Endothelial cell (in vitro differentiated cells): ENCODE results near the gene IGF2BP1. TPM values are rescaled to one million over a fixed set of nuclear protein-coding genes. Genes with fewer than 3 reads are reported as not detected.

Experiments
- DNase-seq: peaks from one replicate; pipeline ENCODE4 v3.0.0; 2021; ENCODE audit warnings: low spot score
- H3K27ac Mint-ChIP-seq: one replicate; pipeline ENCODE4 v1.8.0; 2021; ENCODE audit warnings: mixed read lengths, inconsistent platforms; ENCODE audit not compliant: unreplicated experiment
- H3K27me3 Mint-ChIP-seq: one replicate; pipeline ENCODE4 v1.8.0; 2021; ENCODE audit warnings: mild to moderate bottlenecking, moderate library complexity, mixed read lengths, inconsistent platforms; ENCODE audit not compliant: unreplicated experiment
- H3K36me3 Mint-ChIP-seq: one replicate; pipeline ENCODE4 v1.8.0; 2021; ENCODE audit warnings: mild to moderate bottlenecking, low read depth, mixed read lengths, inconsistent platforms; ENCODE audit not compliant: unreplicated experiment
- H3K4me1 Mint-ChIP-seq: one replicate; pipeline ENCODE4 v1.8.0; 2021; ENCODE audit warnings: mild to moderate bottlenecking, mixed read lengths, inconsistent platforms; ENCODE audit not compliant: unreplicated experiment
- H3K4me3 Mint-ChIP-seq: one replicate; pipeline ENCODE4 v1.8.0; 2021; ENCODE audit warnings: mild to moderate bottlenecking, mixed read lengths, inconsistent platforms; ENCODE audit not compliant: unreplicated experiment
- H3K9me3 Mint-ChIP-seq: one replicate; pipeline ENCODE4 v1.8.0; 2021; ENCODE audit warnings: mixed read lengths, inconsistent platforms; ENCODE audit not compliant: unreplicated experiment
- CTCF ChIP-seq: fragments of 200-600 bp; sonication (generic); IDR thresholded peaks from one replicate; pipeline ENCODE4 v1.5.0; 2021; ENCODE audit warnings: antibody characterized with exemption; ENCODE audit not compliant: unreplicated experiment
- total RNA-seq: library from RNA; stranded (reverse); fragmentation: NEBNext Ultra II Directional; extraction: Animal tissue kit (Norgen Biotek cat#: 25700); gene quantifications from one replicate; pipeline ENCODE4 v1.2.1, GENCODE V29; 2021; ENCODE audit not compliant: unreplicated experiment

The IGF2BP1 gene
- total RNA-seq, 1 donor from 2014 or later, result 298 TPM

GRCh38 chr17:49054342-49055092, 57.3 kb downstream of the IGF2BP1 start:
- peaks cover 16% of the 10 kb centered on the region for H3K36me3 Mint-ChIP-seq
- peak overlapping the region; percentile 9 for H3K27ac Mint-ChIP-seq
- peaks cover 22% of the 10 kb centered on the region for H3K4me1 Mint-ChIP-seq
- H3K4me3 Mint-ChIP-seq, result no peak overlapping the region
- peaks cover 6% of the 10 kb centered on the region for H3K27me3 Mint-ChIP-seq
- TF ChIP-seq CTCF, result no peak
- H3K9me3 Mint-ChIP-seq, result no peaks in the 10 kb centered on the region
- no peak for DNase-seq

- Mint-ChIP-seq H3K4me3 (no peak overlapping the region), H3K9me3 (no peaks in the 10 kb centered on the region), H3K27ac (no peak overlapping the region), H3K4me1 (peaks cover 22% of the 10 kb centered on the region), H3K36me3 (peaks cover 14% of the 10 kb centered on the region), H3K27me3 (peaks cover 9% of the 10 kb centered on the region)
- DNase-seq, result no peak
- no peak for TF ChIP-seq CTCF
Measured at GRCh38 chr17:49055181-49055927, 58.2 kb downstream of the IGF2BP1 start.

GRCh38 chr17:49061524-49061943, 64.3 kb downstream of the IGF2BP1 start:
- H3K4me1 Mint-ChIP-seq, result no peaks in the 10 kb centered on the region
- H3K27me3 Mint-ChIP-seq, result peaks cover 3% of the 10 kb centered on the region
- no peak overlapping the region for H3K4me3 Mint-ChIP-seq
- peaks cover 7% of the 10 kb centered on the region for H3K36me3 Mint-ChIP-seq
- no peak for TF ChIP-seq CTCF
- no peak overlapping the region for H3K27ac Mint-ChIP-seq
- H3K9me3 Mint-ChIP-seq, result no peaks in the 10 kb centered on the region
- DNase-seq, result no peak

DNA sequence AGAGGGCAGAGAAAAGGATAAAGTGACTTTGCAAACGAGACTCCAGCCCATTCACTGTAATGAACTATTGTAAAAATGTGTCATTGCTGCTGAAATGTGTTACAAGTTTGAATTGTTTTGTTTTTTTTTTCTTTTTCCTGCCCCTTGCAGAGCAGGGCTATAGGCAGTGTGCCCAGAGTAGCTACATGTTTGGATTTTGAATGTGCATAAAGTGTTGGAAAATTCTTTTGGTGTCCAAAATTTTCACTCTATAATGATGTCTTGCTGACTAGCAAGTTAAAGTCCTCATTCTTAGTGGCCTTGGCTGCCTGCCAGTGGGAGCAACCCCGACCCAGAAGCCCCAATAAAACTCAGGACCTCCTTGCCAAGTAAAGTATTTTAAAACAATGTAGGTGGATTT, 66.5 kb downstream of the IGF2BP1 start:
- Mint-ChIP-seq H3K4me1 (no peaks in the 10 kb centered on the region), H3K36me3 (peaks cover 7% of the 10 kb centered on the region), H3K4me3 (no peak overlapping the region), H3K9me3 (no peaks in the 10 kb centered on the region), H3K27me3 (peaks cover 3% of the 10 kb centered on the region), H3K27ac (no peak overlapping the region)
- TF ChIP-seq CTCF, result no peak
- no peak for DNase-seq

GRCh38 chr17:49067163-49067562, 70.0 kb downstream of the IGF2BP1 start:
- no peaks in the 10 kb centered on the region for H3K27me3 Mint-ChIP-seq
- TF ChIP-seq CTCF, result no peak
- DNase-seq, result no peak
- no peaks in the 10 kb centered on the region for H3K9me3 Mint-ChIP-seq
- H3K36me3 Mint-ChIP-seq, result peaks cover 3% of the 10 kb centered on the region
- peaks cover 4% of the 10 kb centered on the region for H3K4me1 Mint-ChIP-seq
- H3K4me3 Mint-ChIP-seq, result no peak overlapping the region
- no peak overlapping the region for H3K27ac Mint-ChIP-seq
